NCI-H2171 (cell line): Measurements from ENCODE around the gene EBF4.
A peak's percentile ranks its signal among the peaks of the same experiment; 100 is the strongest.
"Not testable (repeated sequence)": the region's sequence is repeated elsewhere in the genome, so short reads cannot be mapped to it uniquely, and the experiment has no call there.

Source experiments
- DNase-seq: peaks from one replicate; lab custom pipeline; 2025; lab: John Stamatoyannopoulos, UW

EBF4 gene

GRCh38 chr20:2757969-2758368 lies 65.4 kb downstream of the EBF4 start:
- no peak for DNase-seq

- peak; percentile 2 for DNase-seq
Measured at GRCh38 chr20:2759143-2759542, 66.6 kb downstream of the EBF4 start.

- no peak for DNase-seq
Measured at GRCh38 chr20:2759603-2760296, 67.2 kb downstream of the EBF4 start.

GRCh38 chr20:2760297-2760951 lies 67.8 kb downstream of the EBF4 start:
- no peak for DNase-seq

GRCh38 chr20:2760952-2761305 lies 68.3 kb downstream of the EBF4 start:
- DNase-seq, result no peak

- no peak for DNase-seq
Measured at GRCh38 chr20:2761885-2762284, 69.3 kb downstream of the EBF4 start.

GRCh38 chr20:2762578-2763131 lies 70.1 kb downstream of the EBF4 start:
- peak; percentile 6 for DNase-seq

GRCh38 chr20:2763186-2763585 lies 70.6 kb downstream of the EBF4 start:
- DNase-seq, result no peak

GRCh38 chr20:2767768-2768631 lies 75.4 kb downstream of the EBF4 start:
- no peak for DNase-seq

- DNase-seq, result no peak
Measured at GRCh38 chr20:2768632-2769015, 76.0 kb downstream of the EBF4 start.

GRCh38 chr20:2770091-2770490 lies 77.5 kb downstream of the EBF4 start:
- not testable (repeated sequence) for DNase-seq

- DNase-seq, result no peak
Measured at GRCh38 chr20:2771631-2772080, 79.1 kb downstream of the EBF4 start.

GRCh38 chr20:2773812-2774211 lies 81.2 kb downstream of the EBF4 start:
- no peak for DNase-seq

GRCh38 chr20:2775139-2775538 lies 82.6 kb downstream of the EBF4 start:
- no peak for DNase-seq

GRCh38 chr20:2778602-2779321 lies 86.2 kb downstream of the EBF4 start:
- no peak for DNase-seq

GRCh38 chr20:2780948-2781347 lies 88.4 kb downstream of the EBF4 start:
- DNase-seq, result no peak

- DNase-seq, result no peak
Measured at GRCh38 chr20:2783908-2784566, 91.5 kb downstream of the EBF4 start.

- DNase-seq, result no peak
Measured at GRCh38 chr20:2793471-2793870, 100.9 kb downstream of the EBF4 start.

GRCh38 chr20:2794202-2794748 lies 101.7 kb downstream of the EBF4 start:
- DNase-seq, result no peak

GRCh38 chr20:2794866-2795447 lies 102.4 kb downstream of the EBF4 start:
- DNase-seq, result no peak

GRCh38 chr20:2795451-2795850 lies 102.9 kb downstream of the EBF4 start:
- no peak for DNase-seq
